IMR-90 (cell line): ENCODE results near the gene CGN. TPM values are rescaled to one million over a fixed set of nuclear protein-coding genes. Genes with fewer than 3 reads are reported as not detected.
A peak's percentile ranks its signal among the peaks of the same experiment; 100 is the strongest.

Experiments
- ATAC-seq: fragments of 200-7000 bp; cut with Tn5 transposase; 2 replicates; pipeline ENCODE4 v1.9.1; 2020; ENCODE audit warnings: low read depth, mild to moderate bottlenecking, moderate library complexity
- BruUV-seq: library from RNA; stranded (reverse); fragments of 400-500 nt; replicated peaks from 2 replicates; lab custom pipeline; 2021; lab: Mats Ljungman, UMichigan
- CTCF ChIA-PET: fragments of 300-600 bp; formaldehyde crosslinking; extraction: SDS; loops from one replicate; lab custom pipeline; 2021; ENCODE audit warnings: antibody characterized with exemption; lab: Yijun Ruan, JAX
- POLR2A ChIA-PET: fragments of 300-600 bp; sonication (Branson Sonifier 250); formaldehyde crosslinking; loops from one replicate; lab custom pipeline; 2022; ENCODE audit warnings: antibody characterized with exemption; ENCODE audit not compliant: unreplicated experiment; lab: Charles Lee
- DNase-seq: peaks from one replicate; pipeline ENCODE4 v3.0.0; 2013
- H2AFZ ChIP-seq: replicated peaks from 2 replicates; pipeline ENCODE3; 2013; ENCODE audit warnings: low read length, mild to moderate bottlenecking; ENCODE audit not compliant: poor library complexity
- H2AK5ac ChIP-seq: 2 replicates; pipeline ENCODE4 v1.6.1; 2013; ENCODE audit warnings: low read depth, low read length, inconsistent platforms
- H2AK9ac ChIP-seq: replicated peaks from 2 replicates; pipeline ENCODE3; 2013; ENCODE audit warnings: mild to moderate bottlenecking, low read depth, low read length, moderate library complexity; ENCODE audit not compliant: poor library complexity
- H2BK120ac ChIP-seq: 2 replicates; pipeline ENCODE4 v1.6.1; 2013; ENCODE audit warnings: low read depth, low read length, inconsistent platforms
- H2BK15ac ChIP-seq: 3 replicates; pipeline ENCODE4 v1.6.1; 2013; ENCODE audit warnings: low read depth, low read length, inconsistent platforms
- H2BK20ac ChIP-seq: 2 replicates; pipeline ENCODE4 v1.6.1; 2013; ENCODE audit warnings: low read depth, mild to moderate bottlenecking, inconsistent platforms, low read length, moderate library complexity
- H2BK5ac ChIP-seq: 2 replicates; pipeline ENCODE4 v1.6.1; 2013; ENCODE audit warnings: mild to moderate bottlenecking, low read depth, low read length, inconsistent platforms; ENCODE audit not compliant: poor library complexity, severe bottlenecking
- H3K14ac ChIP-seq: replicated peaks from 2 replicates; pipeline ENCODE4 v1.6.1; 2013; ENCODE audit warnings: low read depth, low read length, inconsistent platforms
- H3K18ac ChIP-seq: 2 replicates; pipeline ENCODE4 v1.6.1; 2013; ENCODE audit warnings: low read depth, low read length, control low read depth
- H3K23ac ChIP-seq: 2 replicates; pipeline ENCODE4 v1.6.1; 2013; ENCODE audit warnings: low read depth, low read length, inconsistent platforms
- H3K27ac ChIP-seq: 2 replicates; pipeline ENCODE4 v1.5.1; 2013; ENCODE audit warnings: mild to moderate bottlenecking, control low read depth, low read length; ENCODE audit not compliant: insufficient read depth
- H3K27me3 ChIP-seq: 2 replicates; pipeline ENCODE4 v1.6.1; 2013; ENCODE audit warnings: low read length; ENCODE audit not compliant: control insufficient read depth, insufficient read depth
- H3K36me3 ChIP-seq: 2 replicates; pipeline ENCODE4 v1.6.1; 2013; ENCODE audit warnings: low read length, mixed read lengths; ENCODE audit not compliant: control insufficient read depth, insufficient read depth
- H3K4ac ChIP-seq: 2 replicates; pipeline ENCODE4 v1.6.1; 2013; ENCODE audit warnings: low read depth, low read length, inconsistent platforms
- H3K4me1 ChIP-seq: 2 replicates; pipeline ENCODE4 v1.6.1; 2013; ENCODE audit warnings: low read length, mixed read lengths; ENCODE audit not compliant: control insufficient read depth, insufficient read depth
- H3K4me2 ChIP-seq: 2 replicates; pipeline ENCODE4 v1.6.1; 2013; ENCODE audit warnings: low read depth, mild to moderate bottlenecking, control low read depth, low read length, moderate library complexity
- H3K4me3 ChIP-seq: 2 replicates; pipeline ENCODE4 v1.5.1; 2013; ENCODE audit warnings: low read depth, mild to moderate bottlenecking, control low read depth, low read length, moderate library complexity; ENCODE audit not compliant: insufficient read depth
- H3K56ac ChIP-seq: 2 replicates; pipeline ENCODE4 v1.6.1; 2013; ENCODE audit warnings: low read length, inconsistent platforms; ENCODE audit not compliant: insufficient read depth; ENCODE audit errors: extremely low read depth
- H3K79me1 ChIP-seq, 2 experiments: 2 replicates each; pipeline ENCODE4 v1.6.1; 2013; ENCODE audit warnings: low read length in 2 of 2, inconsistent platforms in 1 of 2, low read depth in 1 of 2
- H3K9ac ChIP-seq: 2 replicates; pipeline ENCODE4 v1.6.1; 2013; ENCODE audit warnings: low read depth, low read length, control low read depth
- H3K9me1 ChIP-seq: 2 replicates; pipeline ENCODE4 v1.6.1; 2013; ENCODE audit warnings: low read length, inconsistent platforms; ENCODE audit not compliant: insufficient read depth
- H3K9me3 ChIP-seq: 2 replicates; pipeline ENCODE4 v1.6.1; 2013; ENCODE audit warnings: low read length; ENCODE audit not compliant: control insufficient read depth, insufficient read depth
- H4K20me1 ChIP-seq: 2 replicates; pipeline ENCODE4 v1.6.1; 2013; ENCODE audit warnings: low read length, inconsistent platforms; ENCODE audit not compliant: insufficient read depth
- H4K5ac ChIP-seq: 2 replicates; pipeline ENCODE4 v1.6.1; 2013; ENCODE audit warnings: mild to moderate bottlenecking, low read depth, low read length, control low read depth
- H4K8ac ChIP-seq, 2 experiments: 2 replicates each; pipeline ENCODE4 v1.6.1; 2013; ENCODE audit warnings: low read depth in 2 of 2, low read length in 2 of 2, control low read depth in 1 of 2, inconsistent platforms in 1 of 2
- H4K91ac ChIP-seq: 2 replicates; pipeline ENCODE4 v1.6.1; 2013; ENCODE audit warnings: low read depth, low read length, inconsistent platforms; ENCODE audit not compliant: insufficient read depth
- BHLHE40 ChIP-seq: fragments of 150-350 bp; IDR thresholded peaks from 2 replicates; pipeline ENCODE4 v1.6.1; 2016; ENCODE audit warnings: mild to moderate bottlenecking, low read depth, low read length
- CEBPB ChIP-seq: IDR thresholded peaks from 2 replicates; pipeline ENCODE4 v1.6.1; 2012; ENCODE audit warnings: low read depth, low read length, improper control_type of control experiment
- CHD1 ChIP-seq: IDR thresholded peaks from 2 replicates; pipeline ENCODE4 v1.6.1; 2012; ENCODE audit warnings: low read depth, low read length, improper control_type of control experiment
- FOS ChIP-seq: fragments of 150-350 bp; IDR thresholded peaks from 2 replicates; pipeline ENCODE4 v1.6.1; 2016; ENCODE audit warnings: low read depth, low read length
- MAFK ChIP-seq: IDR thresholded peaks from 2 replicates; pipeline ENCODE4 v1.6.1; 2012; ENCODE audit warnings: low read depth, low read length, improper control_type of control experiment
- MAZ ChIP-seq: IDR thresholded peaks from 2 replicates; pipeline ENCODE4 v1.6.1; 2012; ENCODE audit warnings: low read depth, mild to moderate bottlenecking, low read length, improper control_type of control experiment, moderate library complexity, borderline replicate concordance
- MXI1 ChIP-seq: IDR thresholded peaks from 2 replicates; pipeline ENCODE4 v1.6.1; 2012; ENCODE audit warnings: low read depth, mild to moderate bottlenecking, low read length, moderate library complexity, borderline replicate concordance
- NFE2L2 ChIP-seq: fragments of 150-350 bp; IDR thresholded peaks from 2 replicates; pipeline ENCODE4 v1.6.1; 2016; ENCODE audit warnings: low read depth, mild to moderate bottlenecking, low read length
- POLR2A ChIP-seq: IDR thresholded peaks from 2 replicates; pipeline ENCODE4 v1.6.1; 2012; ENCODE audit warnings: mild to moderate bottlenecking, low read depth, low read length
- RAD21 ChIP-seq: IDR thresholded peaks from 2 replicates; pipeline ENCODE4 v1.6.1; 2012; ENCODE audit warnings: low read length, improper control_type of control experiment
- RCOR1 ChIP-seq: IDR thresholded peaks from 2 replicates; pipeline ENCODE4 v1.6.1; 2012; ENCODE audit warnings: mild to moderate bottlenecking, low read length, improper control_type of control experiment; ENCODE audit not compliant: insufficient replicate concordance
- RFX5 ChIP-seq: IDR thresholded peaks from 2 replicates; pipeline ENCODE4 v1.8.0; 2012; ENCODE audit warnings: low read depth, mild to moderate bottlenecking, low read length, moderate library complexity
- SMC3 ChIP-seq: fragments of 150-350 bp; IDR thresholded peaks from 2 replicates; pipeline ENCODE4 v1.6.1; 2016; ENCODE audit warnings: low read depth, mild to moderate bottlenecking, antibody characterized with exemption, low read length, moderate library complexity
- WGBS, 2 experiments: methylation state at CpG; one replicate each; pipeline versions ENCODE4 v1.1.5 to v1.1.7; 2013; ENCODE audit warnings: missing lambda C conversion rate in 2 of 2; ENCODE audit not compliant: insufficient read length in 1 of 2; ENCODE audit errors: extremely low coverage in 2 of 2; 5-methylcytosine and 5-hydroxymethylcytosine counted together
- dilution Hi-C: fragments of 300-500 bp; cut with HindIII; formaldehyde crosslinking; loops from one replicate; pipeline ENCODE4 v1.14.3; 2018; ENCODE audit warnings: low sequenced_read_pairs; ENCODE audit not compliant: unreplicated experiment
- in situ Hi-C: fragments of 300-500 bp; cut with MboI; formaldehyde crosslinking; loops from 3 replicates; pipeline ENCODE4 v1.14.3; 2019; ENCODE audit warnings: low sequenced_read_pairs, inconsistent platforms, mixed read lengths
- intact Hi-C: fragments of 100-400 bp; cut with micrococcal nuclease; formaldehyde crosslinking; loops from 2 replicates; pipeline ENCODE4 v1.10.0; 2022
- polyA plus RNA-seq, 3 experiments: library from polyadenylated mRNA; depleted of rRNA; stranded (reverse); fragments of >200 nt; gene quantifications; 2 replicates each; pipeline ENCODE4 v1.2.3, GENCODE V29; 2012; ENCODE audit warnings: low replicate concordance in 1 of 3
- total RNA-seq: library from RNA; depleted of rRNA; stranded (reverse); fragments of >200 nt; gene quantifications from 2 replicates; pipeline ENCODE4 v1.2.3, GENCODE V29; 2012
- TF ChIP-seq, protein P1 (sequence below): fragments of 150-350 bp; IDR thresholded peaks from 2 replicates; pipeline ENCODE4 v1.6.1; 2017; ENCODE audit warnings: mild to moderate bottlenecking, antibody characterized with exemption, low read length, low read depth
- TF ChIP-seq, protein P2 (sequence below): fragments of 150-350 bp; IDR thresholded peaks from 2 replicates; pipeline ENCODE4 v1.6.1; 2016; ENCODE audit warnings: low read depth, mild to moderate bottlenecking, low read length, moderate library complexity, borderline replicate concordance
- TF ChIP-seq, protein P3 (sequence below): conservative IDR thresholded peaks from 2 replicates; pipeline ENCODE4 v1.5.1; 2012; ENCODE audit warnings: mild to moderate bottlenecking, low read depth, low read length, improper control_type of control experiment

The CGN gene
- total and polyA plus RNA-seq, 2 of the 4 experiments (the other 2 are of a cell fraction) = 0.34 to 0.36 TPM

DNA sequence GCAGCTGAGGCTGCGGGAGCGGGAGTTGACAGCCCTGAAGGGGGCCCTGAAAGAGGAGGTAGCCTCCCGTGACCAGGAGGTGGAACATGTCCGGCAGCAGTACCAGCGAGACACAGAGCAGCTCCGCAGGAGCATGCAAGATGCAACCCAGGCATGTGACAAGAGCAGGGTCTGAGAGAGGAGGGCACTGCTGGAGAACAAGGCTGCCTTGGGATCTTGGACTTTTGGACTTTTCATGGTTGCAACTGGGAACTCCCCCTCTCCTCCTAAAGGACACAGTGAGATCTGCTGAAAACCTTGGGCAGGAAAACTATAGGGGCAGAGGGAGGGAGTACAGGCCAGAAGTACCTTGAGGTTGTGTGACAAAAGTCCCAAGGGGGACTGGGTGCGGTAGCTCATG is 13.5 kb downstream of the CGN start:
- H2AK9ac ChIP-seq = no peak overlapping the region
- H2BK5ac ChIP-seq = no peak overlapping the region
- H3K23ac ChIP-seq = no peak overlapping the region
- dilution Hi-C loops (no loop called here), intact Hi-C loops (no loop called here), in situ Hi-C loops (no loop called here)
- H3K9me1 ChIP-seq = no peaks in the 10 kb centered on the region
- no peak overlapping the region for H2AK5ac ChIP-seq
- no peak overlapping the region for H3K56ac ChIP-seq
- no peaks in the 10 kb centered on the region for H4K20me1 ChIP-seq
- CTCF ChIA-PET = no interaction called here
- H2BK20ac ChIP-seq = no peak overlapping the region
- H3K4me3 ChIP-seq = no peak overlapping the region
- no peak overlapping the region for H2BK15ac ChIP-seq
- POLR2A ChIA-PET = no interaction called here
- no peak overlapping the region for H3K4me2 ChIP-seq
- no peak overlapping the region for H3K14ac ChIP-seq
- no peak overlapping the region for H3K18ac ChIP-seq
- H3K4me1 ChIP-seq = peaks cover 5% of the 10 kb centered on the region; the same call in 1 of the 2 replicates
- no peak overlapping the region for H4K5ac ChIP-seq
- H3K27me3 ChIP-seq = peaks cover 15% of the 10 kb centered on the region
- DNase-seq (no peak), ATAC-seq (no peak)
- no peak overlapping the region for H4K8ac ChIP-seq
- WGBS, 2 experiments = 60% methylated on average over 1 of the region's 7 CpGs; no CpG with 5 or more reads in 1 of the 2 experiments
- no peak overlapping the region for H3K4ac ChIP-seq
- H2BK120ac ChIP-seq = no peak overlapping the region
- H3K9ac ChIP-seq = no peak overlapping the region
- no peak overlapping the region for H4K91ac ChIP-seq
- no peaks in the 10 kb centered on the region for H3K9me3 ChIP-seq
- H3K79me1 ChIP-seq = no peaks in the 10 kb centered on the region
- H3K27ac ChIP-seq = no peak overlapping the region
- TF ChIP-seq MAFK (no peak), POLR2A (no peak), SMC3 (no peak), FOS (no peak), MAZ (no peak), NFE2L2 (no peak), CHD1 (no peak), RAD21 (no peak), RCOR1 (no peak), BHLHE40 (no peak), RFX5 (no peak), MXI1 (no peak), CEBPB (no peak)
- TF ChIP-seq, protein P1, sequence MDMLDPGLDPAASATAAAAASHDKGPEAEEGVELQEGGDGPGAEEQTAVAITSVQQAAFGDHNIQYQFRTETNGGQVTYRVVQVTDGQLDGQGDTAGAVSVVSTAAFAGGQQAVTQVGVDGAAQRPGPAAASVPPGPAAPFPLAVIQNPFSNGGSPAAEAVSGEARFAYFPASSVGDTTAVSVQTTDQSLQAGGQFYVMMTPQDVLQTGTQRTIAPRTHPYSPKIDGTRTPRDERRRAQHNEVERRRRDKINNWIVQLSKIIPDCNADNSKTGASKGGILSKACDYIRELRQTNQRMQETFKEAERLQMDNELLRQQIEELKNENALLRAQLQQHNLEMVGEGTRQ = no peak
- TF ChIP-seq, protein P2, sequence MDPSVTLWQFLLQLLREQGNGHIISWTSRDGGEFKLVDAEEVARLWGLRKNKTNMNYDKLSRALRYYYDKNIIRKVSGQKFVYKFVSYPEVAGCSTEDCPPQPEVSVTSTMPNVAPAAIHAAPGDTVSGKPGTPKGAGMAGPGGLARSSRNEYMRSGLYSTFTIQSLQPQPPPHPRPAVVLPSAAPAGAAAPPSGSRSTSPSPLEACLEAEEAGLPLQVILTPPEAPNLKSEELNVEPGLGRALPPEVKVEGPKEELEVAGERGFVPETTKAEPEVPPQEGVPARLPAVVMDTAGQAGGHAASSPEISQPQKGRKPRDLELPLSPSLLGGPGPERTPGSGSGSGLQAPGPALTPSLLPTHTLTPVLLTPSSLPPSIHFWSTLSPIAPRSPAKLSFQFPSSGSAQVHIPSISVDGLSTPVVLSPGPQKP = no peak
- TF ChIP-seq, protein P3, sequence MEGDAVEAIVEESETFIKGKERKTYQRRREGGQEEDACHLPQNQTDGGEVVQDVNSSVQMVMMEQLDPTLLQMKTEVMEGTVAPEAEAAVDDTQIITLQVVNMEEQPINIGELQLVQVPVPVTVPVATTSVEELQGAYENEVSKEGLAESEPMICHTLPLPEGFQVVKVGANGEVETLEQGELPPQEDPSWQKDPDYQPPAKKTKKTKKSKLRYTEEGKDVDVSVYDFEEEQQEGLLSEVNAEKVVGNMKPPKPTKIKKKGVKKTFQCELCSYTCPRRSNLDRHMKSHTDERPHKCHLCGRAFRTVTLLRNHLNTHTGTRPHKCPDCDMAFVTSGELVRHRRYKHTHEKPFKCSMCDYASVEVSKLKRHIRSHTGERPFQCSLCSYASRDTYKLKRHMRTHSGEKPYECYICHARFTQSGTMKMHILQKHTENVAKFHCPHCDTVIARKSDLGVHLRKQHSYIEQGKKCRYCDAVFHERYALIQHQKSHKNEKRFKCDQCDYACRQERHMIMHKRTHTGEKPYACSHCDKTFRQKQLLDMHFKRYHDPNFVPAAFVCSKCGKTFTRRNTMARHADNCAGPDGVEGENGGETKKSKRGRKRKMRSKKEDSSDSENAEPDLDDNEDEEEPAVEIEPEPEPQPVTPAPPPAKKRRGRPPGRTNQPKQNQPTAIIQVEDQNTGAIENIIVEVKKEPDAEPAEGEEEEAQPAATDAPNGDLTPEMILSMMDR = no peak
- peak overlapping the region; percentile 14 for H2AFZ ChIP-seq
- H3K36me3 ChIP-seq = no peaks in the 10 kb centered on the region
- no TSS peak for BruUV-seq
